ENCODE measurements around the gene POLR3GL.
"Not testable (repeated sequence)": the region's sequence is repeated elsewhere in the genome, so short reads cannot be mapped to it uniquely, and the experiment has no call there.

POLR3GL gene

GRCh38 chr1:145926686-145927062, 37.8 kb upstream of the POLR3GL start:
- H3K4me3 ChIP-seq: peak overlapping the region; percentile 100

DNA sequence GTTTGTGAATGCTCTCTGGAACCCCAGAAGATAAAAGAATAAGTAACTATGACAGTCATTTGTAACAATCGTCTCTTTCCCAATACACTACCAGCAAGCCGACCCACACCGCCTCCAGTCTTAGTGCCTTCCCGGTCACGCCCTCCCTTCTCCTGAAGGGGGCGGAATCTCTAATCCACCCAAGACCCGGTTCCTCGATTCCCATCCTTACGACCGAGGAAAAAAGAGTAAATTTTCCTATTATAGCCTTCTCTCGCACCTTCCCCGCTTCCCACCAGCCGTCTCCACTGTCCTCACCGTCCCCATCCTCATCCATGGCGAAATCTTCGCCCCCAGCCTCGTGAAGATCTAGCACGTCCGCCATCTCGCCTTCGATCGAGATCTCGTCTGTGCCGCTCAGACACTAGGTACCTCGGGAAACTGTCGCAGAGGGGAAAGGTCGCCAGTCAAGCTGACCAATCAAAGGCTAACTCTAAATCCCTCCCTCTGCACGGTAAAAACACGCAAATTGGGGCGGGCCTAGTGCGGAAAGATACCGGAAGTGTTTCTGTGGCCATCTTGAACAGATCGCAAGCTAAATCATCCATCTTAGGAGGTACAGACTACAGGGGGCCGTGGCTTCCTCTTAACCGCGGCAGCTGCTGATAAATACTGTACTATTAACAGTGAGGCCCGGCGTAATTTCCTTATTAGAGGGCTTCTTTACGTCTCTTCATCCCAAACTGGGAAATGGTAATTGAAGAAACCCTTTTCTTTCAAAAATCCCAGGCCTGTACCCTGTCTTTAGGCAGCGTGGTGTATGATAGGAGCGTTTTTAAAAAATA, 37.2 kb upstream of the POLR3GL start, which contains the start of gene RBM8A:
TSS of gene RBM8A (minus strand) at position 422 of the 824 bp plus-strand sequence. CDS start at position 364, 58 bp downstream.
- peak; percentile 96 for DNase-seq (ENCODE audit: low read depth, low spot score)

More at GRCh38 chr1:145926686-145927062, 37.8 kb upstream of the POLR3GL start:
- DNase-seq (ENCODE audit: low read depth, low spot score): no peak
- Histone ChIP-seq H3K36me3 (ENCODE audit: insufficient read depth, low read length) (peaks cover 21% of the 10 kb centered on the region), H3K27ac (peak overlapping the region; percentile 89), H3K9me3 (ENCODE audit: low read depth, low read length) (no peaks in the 10 kb centered on the region), H3K9ac (ENCODE audit: insufficient read length) (peak overlapping the region; percentile 100)
- no peak for TF ChIP-seq EZH2 (IDR thresholded peaks at IDR 0.05)
- TF ChIP-seq POLR2AphosphoS5 (IDR thresholded peaks at IDR 0.05; ENCODE audit: borderline replicate concordance, low read depth, low read length): no peak
- no peak for TF ChIP-seq FOXP2 (optimal IDR thresholded peaks at IDR 0.05; ENCODE audit: control extremely low read depth, extremely low read length, insufficient read depth)

GRCh38 chr1:145927916-145928643, 36.4 kb upstream of the POLR3GL start:
- Histone ChIP-seq H3K9ac (ENCODE audit: insufficient read length) (peak overlapping the region; percentile 100), H3K4me3 (peak overlapping the region; percentile 100), H3K9me3 (ENCODE audit: low read depth, low read length) (no peaks in the 10 kb centered on the region), H3K27ac (peak overlapping the region; percentile 99), H3K36me3 (ENCODE audit: insufficient read depth, low read length) (peaks cover 19% of the 10 kb centered on the region)
- DNase-seq (ENCODE audit: low read depth, low spot score): no peak
- TF ChIP-seq EZH2 (IDR thresholded peaks at IDR 0.05) (no peak), POLR2AphosphoS5 (IDR thresholded peaks at IDR 0.05; ENCODE audit: borderline replicate concordance, low read depth, low read length) (no peak), FOXP2 (optimal IDR thresholded peaks at IDR 0.05; ENCODE audit: control extremely low read depth, extremely low read length, insufficient read depth) (no peak)

More for the DNA sequence above, 37.2 kb upstream of the POLR3GL start, which contains the start of gene RBM8A:
- TF ChIP-seq POLR2AphosphoS5 (IDR thresholded peaks at IDR 0.05; ENCODE audit: borderline replicate concordance, low read depth, low read length) (peak; percentile 96), FOXP2 (optimal IDR thresholded peaks at IDR 0.05; ENCODE audit: control extremely low read depth, extremely low read length, insufficient read depth) (no peak)
- H3K9me3 ChIP-seq (ENCODE audit: low read depth, low read length): no peaks in the 10 kb centered on the region
- H3K4me3 ChIP-seq: peak within 1 kb of the TSS; percentile 100
- H3K27ac ChIP-seq: peak within 1 kb of the TSS; percentile 99
- H3K36me3 ChIP-seq (ENCODE audit: insufficient read depth, low read length): peaks cover 21% of the 10 kb centered on the region
- peak within 1 kb of the TSS; percentile 100 for H3K9ac ChIP-seq (ENCODE audit: insufficient read length)

GRCh38 chr1:145932522-145933009, 31.9 kb upstream of the POLR3GL start:
- H3K9ac ChIP-seq (ENCODE audit: insufficient read length); H3K4me3 ChIP-seq; H3K9me3 ChIP-seq (ENCODE audit: low read depth, low read length); H3K27ac ChIP-seq; DNase-seq (ENCODE audit: low read depth, low spot score): not testable (repeated sequence)
- peaks cover 23% of the 10 kb centered on the region for H3K36me3 ChIP-seq (ENCODE audit: insufficient read depth, low read length)

DNA sequence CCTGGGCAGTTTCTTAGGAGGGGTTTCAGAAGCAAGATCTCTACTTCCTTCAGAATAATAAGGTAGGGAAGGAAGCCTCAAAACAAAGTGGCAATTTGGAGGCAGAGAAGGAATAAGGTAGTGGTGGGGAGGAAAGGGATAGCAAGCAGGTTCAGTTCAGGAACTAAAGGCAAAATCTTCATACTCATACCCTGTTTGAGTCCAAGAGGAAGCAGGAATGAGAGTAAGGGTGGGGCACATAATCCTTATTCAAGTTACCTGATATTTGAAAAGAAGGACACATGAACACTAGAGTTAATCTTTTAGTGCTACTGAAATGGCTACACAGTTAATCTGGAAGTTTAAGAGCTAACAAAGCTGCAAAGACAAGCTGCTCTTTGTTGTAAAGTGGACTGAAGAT, 28.8 kb upstream of the POLR3GL start:
- no peak overlapping the region for H3K4me3 ChIP-seq
- no peak for TF ChIP-seq POLR2AphosphoS5 (IDR thresholded peaks at IDR 0.05; ENCODE audit: borderline replicate concordance, low read depth, low read length)
- no peak for TF ChIP-seq FOXP2 (optimal IDR thresholded peaks at IDR 0.05; ENCODE audit: control extremely low read depth, extremely low read length, insufficient read depth)
- TF ChIP-seq EZH2 (IDR thresholded peaks at IDR 0.05): no peak
- no peak for DNase-seq (ENCODE audit: low read depth, low spot score)
- no peak overlapping the region for H3K27ac ChIP-seq
- no peak overlapping the region for H3K9ac ChIP-seq (ENCODE audit: insufficient read length)
- peaks cover 23% of the 10 kb centered on the region for H3K36me3 ChIP-seq (ENCODE audit: insufficient read depth, low read length)
- no peaks in the 10 kb centered on the region for H3K9me3 ChIP-seq (ENCODE audit: low read depth, low read length)

GRCh38 chr1:145936247-145936646, 28.2 kb upstream of the POLR3GL start:
- peaks cover 25% of the 10 kb centered on the region for H3K36me3 ChIP-seq (ENCODE audit: insufficient read depth, low read length)
- TF ChIP-seq FOXP2 (optimal IDR thresholded peaks at IDR 0.05; ENCODE audit: control extremely low read depth, extremely low read length, insufficient read depth) (no peak), EZH2 (IDR thresholded peaks at IDR 0.05) (no peak), POLR2AphosphoS5 (IDR thresholded peaks at IDR 0.05; ENCODE audit: borderline replicate concordance, low read depth, low read length) (no peak)
- no peaks in the 10 kb centered on the region for H3K9me3 ChIP-seq (ENCODE audit: low read depth, low read length)
- H3K9ac ChIP-seq (ENCODE audit: insufficient read length): no peak overlapping the region
- H3K4me3 ChIP-seq: no peak overlapping the region
- H3K27ac ChIP-seq: no peak overlapping the region
- no peak for DNase-seq (ENCODE audit: low read depth, low spot score)

DNA sequence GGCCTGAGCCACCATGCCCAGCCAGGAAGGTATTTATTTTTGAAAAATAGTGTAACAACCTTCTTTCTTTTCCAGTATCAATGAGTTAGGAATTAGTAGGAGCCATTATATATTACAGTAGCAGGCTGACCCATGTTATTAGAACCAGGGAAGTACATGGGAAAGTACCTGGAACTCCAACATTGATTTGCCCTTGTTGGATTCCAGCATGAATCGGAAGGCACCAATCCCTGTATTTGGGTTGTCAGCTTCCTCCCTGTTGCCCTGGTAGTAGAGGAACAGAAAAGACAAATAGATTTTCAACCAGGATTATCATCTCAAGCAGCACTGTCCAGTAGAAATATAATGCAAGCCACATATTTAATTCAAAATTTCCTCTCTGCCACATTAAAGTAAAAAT, 27.1 kb upstream of the POLR3GL start:
- no peak overlapping the region for H3K4me3 ChIP-seq
- no peak for TF ChIP-seq EZH2 (IDR thresholded peaks at IDR 0.05)
- TF ChIP-seq FOXP2 (optimal IDR thresholded peaks at IDR 0.05; ENCODE audit: control extremely low read depth, extremely low read length, insufficient read depth): no peak
- TF ChIP-seq POLR2AphosphoS5 (IDR thresholded peaks at IDR 0.05; ENCODE audit: borderline replicate concordance, low read depth, low read length): no peak
- peaks cover 36% of the 10 kb centered on the region for H3K36me3 ChIP-seq (ENCODE audit: insufficient read depth, low read length)
- no peak overlapping the region for H3K27ac ChIP-seq
- no peaks in the 10 kb centered on the region for H3K9me3 ChIP-seq (ENCODE audit: low read depth, low read length)
- H3K9ac ChIP-seq (ENCODE audit: insufficient read length): no peak overlapping the region
- no peak for DNase-seq (ENCODE audit: low read depth, low spot score)

DNA sequence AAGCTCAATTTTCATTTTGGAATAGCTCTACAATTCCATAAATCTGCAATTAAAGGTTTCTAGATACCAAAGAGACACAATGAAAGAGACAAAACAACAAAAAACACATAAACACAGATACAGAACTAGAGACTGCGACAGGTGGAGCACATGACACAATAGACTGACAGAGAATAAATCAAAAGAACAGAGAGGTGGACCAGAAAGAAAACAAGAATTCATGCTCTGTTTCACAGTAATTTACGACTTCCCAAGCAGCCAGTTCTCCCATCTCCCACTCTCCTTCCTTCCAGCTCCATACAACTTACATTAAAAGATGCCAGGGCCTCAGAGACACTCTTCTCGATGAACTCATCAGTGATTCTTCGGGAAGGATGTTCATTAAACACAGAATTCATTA, 22.1 kb upstream of the POLR3GL start:
- Histone ChIP-seq H3K36me3 (ENCODE audit: insufficient read depth, low read length) (peaks cover 30% of the 10 kb centered on the region), H3K9me3 (ENCODE audit: low read depth, low read length) (no peaks in the 10 kb centered on the region), H3K9ac (ENCODE audit: insufficient read length) (no peak overlapping the region), H3K4me3 (no peak overlapping the region; the same call in 1 of the 2 replicates), H3K27ac (peak overlapping the region; percentile 81)
- TF ChIP-seq POLR2AphosphoS5 (IDR thresholded peaks at IDR 0.05; ENCODE audit: borderline replicate concordance, low read depth, low read length) (no peak), EZH2 (IDR thresholded peaks at IDR 0.05) (no peak), FOXP2 (optimal IDR thresholded peaks at IDR 0.05; ENCODE audit: control extremely low read depth, extremely low read length, insufficient read depth) (no peak)
- no peak for DNase-seq (ENCODE audit: low read depth, low spot score)

Measured in SK-N-MC (cell line).